Measurements from ENCODE around the gene MAX.

DNA sequence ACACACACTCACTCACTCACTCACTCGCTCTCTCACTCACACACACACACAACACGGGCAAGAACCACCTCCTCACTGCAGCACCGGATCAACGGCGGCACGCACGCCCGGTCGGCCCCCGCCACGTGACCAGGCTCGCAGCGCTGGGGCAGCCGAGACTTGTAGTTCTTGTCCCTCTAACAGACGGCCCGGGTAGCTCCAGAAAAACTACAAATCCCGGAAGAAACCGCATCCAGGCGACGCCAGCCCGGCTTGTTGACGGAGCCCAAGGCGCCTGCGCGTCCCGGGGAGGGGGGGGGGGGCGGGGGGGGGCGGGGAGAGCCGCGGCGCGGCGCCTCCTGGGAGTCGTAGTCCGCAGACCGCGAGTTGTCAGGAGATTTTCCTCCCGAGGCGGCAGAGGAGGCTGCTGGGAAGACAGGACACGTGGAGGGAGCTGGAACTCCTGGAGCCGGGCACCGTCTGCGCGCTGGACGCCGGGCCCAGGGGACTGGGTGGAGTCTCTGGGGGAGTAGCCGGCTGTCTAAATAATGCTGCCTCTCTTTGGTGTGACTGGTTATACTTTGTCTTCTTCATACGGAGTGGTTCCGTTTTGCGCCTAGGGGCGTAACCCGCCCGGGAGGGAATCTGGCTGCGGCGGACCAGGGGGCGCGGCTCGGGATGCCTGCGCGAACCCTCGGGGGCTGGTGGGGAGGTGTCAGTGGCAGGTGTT, at the start of gene MAX:
- peak; percentile 83 to 93 for TF ChIP-seq POLR2A (IDR thresholded peaks at IDR 0.05)
- TF ChIP-seq, protein P1, sequence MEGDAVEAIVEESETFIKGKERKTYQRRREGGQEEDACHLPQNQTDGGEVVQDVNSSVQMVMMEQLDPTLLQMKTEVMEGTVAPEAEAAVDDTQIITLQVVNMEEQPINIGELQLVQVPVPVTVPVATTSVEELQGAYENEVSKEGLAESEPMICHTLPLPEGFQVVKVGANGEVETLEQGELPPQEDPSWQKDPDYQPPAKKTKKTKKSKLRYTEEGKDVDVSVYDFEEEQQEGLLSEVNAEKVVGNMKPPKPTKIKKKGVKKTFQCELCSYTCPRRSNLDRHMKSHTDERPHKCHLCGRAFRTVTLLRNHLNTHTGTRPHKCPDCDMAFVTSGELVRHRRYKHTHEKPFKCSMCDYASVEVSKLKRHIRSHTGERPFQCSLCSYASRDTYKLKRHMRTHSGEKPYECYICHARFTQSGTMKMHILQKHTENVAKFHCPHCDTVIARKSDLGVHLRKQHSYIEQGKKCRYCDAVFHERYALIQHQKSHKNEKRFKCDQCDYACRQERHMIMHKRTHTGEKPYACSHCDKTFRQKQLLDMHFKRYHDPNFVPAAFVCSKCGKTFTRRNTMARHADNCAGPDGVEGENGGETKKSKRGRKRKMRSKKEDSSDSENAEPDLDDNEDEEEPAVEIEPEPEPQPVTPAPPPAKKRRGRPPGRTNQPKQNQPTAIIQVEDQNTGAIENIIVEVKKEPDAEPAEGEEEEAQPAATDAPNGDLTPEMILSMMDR (IDR thresholded peaks at IDR 0.05 in 4 of 5, conservative IDR thresholded peaks at IDR 0.05 in 1 of 5), result no peak

Data from gastrocnemius medialis (tissue), 4 donors.